BLaER1 (cell line): ENCODE data around the gene PHOSPHO2.

Source experiments
- H3K27ac ChIP-seq: shearing (Covaris generic); formaldehyde crosslinking; 2 replicates; pipeline ENCODE4 v1.8.1; 2022
- H3K27me3 ChIP-seq: shearing (Covaris generic); formaldehyde crosslinking; 2 replicates; pipeline ENCODE4 v1.8.1; 2022
- H3K36me3 ChIP-seq: shearing (Covaris generic); formaldehyde crosslinking; 2 replicates; pipeline ENCODE4 v1.8.1; 2022
- H3K4me1 ChIP-seq: shearing (Covaris generic); formaldehyde crosslinking; 2 replicates; pipeline ENCODE4 v1.8.1; 2022
- H3K4me2 ChIP-seq: shearing (Covaris generic); formaldehyde crosslinking; 2 replicates; pipeline ENCODE4 v1.8.1; 2022
- H3K4me3 ChIP-seq: shearing (Covaris generic); formaldehyde crosslinking; 2 replicates; pipeline ENCODE4 v1.8.1; 2022
- H3K9ac ChIP-seq: shearing (Covaris generic); formaldehyde crosslinking; 2 replicates; pipeline ENCODE4 v1.8.1; 2022
- H3K9me3 ChIP-seq: shearing (Covaris generic); formaldehyde crosslinking; 2 replicates; pipeline ENCODE4 v1.8.1; 2022
- H4K20me1 ChIP-seq: shearing (Covaris generic); formaldehyde crosslinking; 2 replicates; pipeline ENCODE4 v1.8.1; 2022
- Cebpa-rat ChIP-seq: shearing (Covaris generic); IDR thresholded peaks from 2 replicates; pipeline ENCODE4 v1.8.1; 2022

The PHOSPHO2 gene

GRCh38 chr2:169715379-169716237 is 21.3 kb downstream of the PHOSPHO2 start:
- H3K4me3 ChIP-seq = no peak overlapping the region
- H3K9ac ChIP-seq = no peak overlapping the region
- H3K9me3 ChIP-seq = peaks cover 16% of the 10 kb centered on the region
- no peak for TF ChIP-seq Cebpa-rat
- no peaks in the 10 kb centered on the region for H4K20me1 ChIP-seq
- H3K27ac ChIP-seq = no peak overlapping the region
- H3K36me3 ChIP-seq = peaks cover 7% of the 10 kb centered on the region; the same call in 1 of the 2 replicates
- H3K4me2 ChIP-seq = no peak overlapping the region
- H3K4me1 ChIP-seq = no peaks in the 10 kb centered on the region
- H3K27me3 ChIP-seq = no peaks in the 10 kb centered on the region

- Histone ChIP-seq H3K4me1 (no peaks in the 10 kb centered on the region), H3K4me2 (no peak overlapping the region), H3K9ac (no peak overlapping the region), H3K9me3 (peaks cover 16% of the 10 kb centered on the region), H4K20me1 (no peaks in the 10 kb centered on the region), H3K27me3 (no peaks in the 10 kb centered on the region), H3K4me3 (no peak overlapping the region), H3K27ac (no peak overlapping the region), H3K36me3 (peaks cover 7% of the 10 kb centered on the region; the same call in 1 of the 2 replicates)
- TF ChIP-seq Cebpa-rat = no peak
These were observed 22.1 kb downstream of the PHOSPHO2 start for GRCh38 chr2:169716238-169716886.

GRCh38 chr2:169716938-169717690 is 22.8 kb downstream of the PHOSPHO2 start:
- Histone ChIP-seq H3K27me3 (no peaks in the 10 kb centered on the region), H4K20me1 (no peaks in the 10 kb centered on the region), H3K9me3 (peaks cover 9% of the 10 kb centered on the region; the same call in 1 of the 2 replicates), H3K27ac (no peak overlapping the region), H3K9ac (no peak overlapping the region), H3K36me3 (peaks cover 1% of the 10 kb centered on the region; the same call in 1 of the 2 replicates), H3K4me1 (no peaks in the 10 kb centered on the region), H3K4me2 (no peak overlapping the region), H3K4me3 (no peak overlapping the region)
- no peak for TF ChIP-seq Cebpa-rat

- H3K9me3 ChIP-seq = 0 out of 2 replicates have a peak, but pooled peaks cover 3% of the 10 kb centered on the region
- H3K36me3 ChIP-seq = no peaks in the 10 kb centered on the region
- H4K20me1 ChIP-seq = no peaks in the 10 kb centered on the region
- no peak overlapping the region for H3K4me3 ChIP-seq
- no peak overlapping the region for H3K27ac ChIP-seq
- no peak overlapping the region for H3K4me2 ChIP-seq
- H3K27me3 ChIP-seq = no peaks in the 10 kb centered on the region
- H3K9ac ChIP-seq = no peak overlapping the region
- no peaks in the 10 kb centered on the region for H3K4me1 ChIP-seq
- TF ChIP-seq Cebpa-rat = no peak
These were observed 23.4 kb downstream of the PHOSPHO2 start for GRCh38 chr2:169717691-169718063.

GRCh38 chr2:169718930-169719504 is 24.7 kb downstream of the PHOSPHO2 start:
- no peak overlapping the region for H3K9ac ChIP-seq
- H3K4me1 ChIP-seq = no peaks in the 10 kb centered on the region
- no peak overlapping the region for H3K4me3 ChIP-seq
- TF ChIP-seq Cebpa-rat = no peak
- H3K9me3 ChIP-seq = no peaks in the 10 kb centered on the region
- no peak overlapping the region for H3K27ac ChIP-seq
- H4K20me1 ChIP-seq = no peaks in the 10 kb centered on the region
- no peak overlapping the region for H3K4me2 ChIP-seq
- H3K36me3 ChIP-seq = no peaks in the 10 kb centered on the region
- H3K27me3 ChIP-seq = no peaks in the 10 kb centered on the region

- no peaks in the 10 kb centered on the region for H3K36me3 ChIP-seq
- H3K9me3 ChIP-seq = no peaks in the 10 kb centered on the region
- TF ChIP-seq Cebpa-rat = no peak
- H3K9ac ChIP-seq = no peak overlapping the region
- H3K4me3 ChIP-seq = no peak overlapping the region
- H3K27ac ChIP-seq = no peak overlapping the region
- H3K4me2 ChIP-seq = no peak overlapping the region
- H3K27me3 ChIP-seq = no peaks in the 10 kb centered on the region
- no peaks in the 10 kb centered on the region for H4K20me1 ChIP-seq
- H3K4me1 ChIP-seq = no peaks in the 10 kb centered on the region
These were observed 26.7 kb downstream of the PHOSPHO2 start for GRCh38 chr2:169721016-169721415.

- H3K27me3 ChIP-seq = no peaks in the 10 kb centered on the region
These were observed 32.8 kb downstream of the PHOSPHO2 start for GRCh38 chr2:169727065-169727464.

GRCh38 chr2:169729274-169729605 is 35.0 kb downstream of the PHOSPHO2 start:
- Histone ChIP-seq H3K4me2 (no peak overlapping the region), H3K27me3 (no peaks in the 10 kb centered on the region), H3K36me3 (no peaks in the 10 kb centered on the region), H3K9me3 (no peaks in the 10 kb centered on the region), H3K4me3 (no peak overlapping the region), H3K4me1 (peaks cover 14% of the 10 kb centered on the region), H3K27ac (no peak overlapping the region), H4K20me1 (no peaks in the 10 kb centered on the region), H3K9ac (no peak overlapping the region)
- no peak for TF ChIP-seq Cebpa-rat

More at GRCh38 chr2:169727065-169727464, 32.8 kb downstream of the PHOSPHO2 start:
- Histone ChIP-seq H3K27ac (no peak overlapping the region), H3K4me3 (no peak overlapping the region), H4K20me1 (no peaks in the 10 kb centered on the region), H3K4me2 (no peak overlapping the region), H3K9me3 (no peaks in the 10 kb centered on the region), H3K4me1 (no peaks in the 10 kb centered on the region; the same call in 1 of the 2 replicates), H3K36me3 (no peaks in the 10 kb centered on the region), H3K9ac (no peak overlapping the region)
- no peak for TF ChIP-seq Cebpa-rat

GRCh38 chr2:169732075-169732474 is 37.8 kb downstream of the PHOSPHO2 start:
- no peaks in the 10 kb centered on the region for H3K27me3 ChIP-seq
- no peak for TF ChIP-seq Cebpa-rat
- no peak overlapping the region for H3K27ac ChIP-seq
- no peak overlapping the region for H3K4me3 ChIP-seq
- peaks cover 41% of the 10 kb centered on the region for H3K4me1 ChIP-seq
- H3K9me3 ChIP-seq = no peaks in the 10 kb centered on the region
- peaks cover 20% of the 10 kb centered on the region for H4K20me1 ChIP-seq
- peak overlapping the region; percentile 95; the same call in 1 of the 2 replicates for H3K4me2 ChIP-seq
- no peaks in the 10 kb centered on the region; the same call in 1 of the 2 replicates for H3K36me3 ChIP-seq
- H3K9ac ChIP-seq = no peak overlapping the region
